Measurements from ENCODE around the gene IRAK2. TPM values are rescaled to one million over a fixed set of nuclear protein-coding genes. Genes with fewer than 3 reads are reported as not detected.

IRAK2 gene
- total RNA-seq, 1 experiment from 2014 or later = 4.2 TPM

DNA sequence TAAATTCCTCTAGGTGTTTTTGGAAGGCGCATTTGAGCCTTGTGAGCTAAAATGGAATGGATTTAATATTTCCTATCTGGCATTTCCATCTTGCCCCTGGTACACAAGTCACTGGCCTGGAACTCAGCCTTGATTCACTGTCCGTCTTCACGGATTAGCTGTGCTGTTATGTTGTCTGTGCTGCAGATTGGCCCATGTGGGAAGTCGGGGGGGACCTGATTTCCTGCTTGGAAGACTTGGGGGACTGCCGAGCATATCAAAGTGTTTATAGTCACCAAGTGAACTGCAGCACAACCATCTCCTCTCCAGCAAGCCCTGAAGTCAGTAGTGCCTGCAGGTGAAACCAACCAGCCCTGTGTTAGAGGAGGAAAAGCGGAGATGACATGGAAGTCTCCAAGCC, 115.9 kb downstream of the IRAK2 start:
- no peaks in the 10 kb centered on the region for H3K4me1 Mint-ChIP-seq (ENCODE audit: low read depth, unreplicated experiment)
- DNase-seq = no peak
- Histone ChIP-seq H3K9me3 (no peaks in the 10 kb centered on the region), H3K36me3 (ENCODE audit: control insufficient read depth, insufficient read depth, low read length) (peaks cover 7% of the 10 kb centered on the region), H3K27me3 (replicated peaks; ENCODE audit: control insufficient read depth, insufficient read depth, low read length) (no peaks in the 10 kb centered on the region), H3K4me1 (no peaks in the 10 kb centered on the region), H3K4me3 (ENCODE audit: low read depth, low read length) (no peak overlapping the region)
- intact Hi-C loops (cut with micrococcal nuclease; ENCODE audit: unreplicated experiment) = loop anchor here (10.0 kb wide), 1 partner anchor 116 kb away; the partner anchor contains the start of gene IRAK2
- BruUV-seq (replicated peaks) = no TSS peak
- H3K36me3 Mint-ChIP-seq (ENCODE audit: insufficient read depth, unreplicated experiment) = peaks cover 61% of the 10 kb centered on the region
- H3K27ac Mint-ChIP-seq (ENCODE audit: unreplicated experiment) = no peak overlapping the region
- H3K27me3 Mint-ChIP-seq (ENCODE audit: insufficient read depth, unreplicated experiment) = no peaks in the 10 kb centered on the region
- POLR2A ChIA-PET = no interaction called here
- H3K4me3 Mint-ChIP-seq (ENCODE audit: unreplicated experiment) = no peak overlapping the region
- H3K9me3 Mint-ChIP-seq (ENCODE audit: unreplicated experiment) = no peaks in the 10 kb centered on the region
- TF ChIP-seq, protein P1, sequence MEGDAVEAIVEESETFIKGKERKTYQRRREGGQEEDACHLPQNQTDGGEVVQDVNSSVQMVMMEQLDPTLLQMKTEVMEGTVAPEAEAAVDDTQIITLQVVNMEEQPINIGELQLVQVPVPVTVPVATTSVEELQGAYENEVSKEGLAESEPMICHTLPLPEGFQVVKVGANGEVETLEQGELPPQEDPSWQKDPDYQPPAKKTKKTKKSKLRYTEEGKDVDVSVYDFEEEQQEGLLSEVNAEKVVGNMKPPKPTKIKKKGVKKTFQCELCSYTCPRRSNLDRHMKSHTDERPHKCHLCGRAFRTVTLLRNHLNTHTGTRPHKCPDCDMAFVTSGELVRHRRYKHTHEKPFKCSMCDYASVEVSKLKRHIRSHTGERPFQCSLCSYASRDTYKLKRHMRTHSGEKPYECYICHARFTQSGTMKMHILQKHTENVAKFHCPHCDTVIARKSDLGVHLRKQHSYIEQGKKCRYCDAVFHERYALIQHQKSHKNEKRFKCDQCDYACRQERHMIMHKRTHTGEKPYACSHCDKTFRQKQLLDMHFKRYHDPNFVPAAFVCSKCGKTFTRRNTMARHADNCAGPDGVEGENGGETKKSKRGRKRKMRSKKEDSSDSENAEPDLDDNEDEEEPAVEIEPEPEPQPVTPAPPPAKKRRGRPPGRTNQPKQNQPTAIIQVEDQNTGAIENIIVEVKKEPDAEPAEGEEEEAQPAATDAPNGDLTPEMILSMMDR (IDR thresholded peaks at IDR 0.05; ENCODE audit: insufficient read depth in 1 of 2, low read depth in 1 of 2, low read length in 1 of 2, severe bottlenecking in 1 of 2, unreplicated experiment in 1 of 2) = no peak
- CTCF ChIA-PET = interaction anchor here (1.3 kb wide), 1 partner anchor 17 kb away, joined by 4 read pairs; no protein-coding TSS in a partner anchor

DNA sequence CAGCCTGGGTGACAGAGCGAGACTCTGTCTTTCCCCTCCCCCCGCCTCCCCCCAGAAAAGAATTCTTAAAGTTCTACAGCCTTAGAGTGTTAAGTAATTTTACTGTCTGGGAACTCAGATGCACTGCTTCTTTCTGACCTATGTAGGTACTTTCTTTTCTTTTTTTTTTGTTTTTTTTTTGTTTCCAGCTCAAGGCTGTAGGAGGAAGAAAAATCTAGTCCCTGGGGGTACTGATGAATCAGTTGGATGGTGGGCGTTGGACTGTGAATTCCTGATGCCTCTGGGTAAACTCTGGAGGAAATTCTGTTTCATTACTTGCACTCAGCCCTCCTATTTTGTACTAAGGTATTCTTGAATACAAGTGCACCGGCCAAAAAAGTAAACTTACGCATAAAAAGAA, 117.2 kb downstream of the IRAK2 start:
- BruUV-seq (replicated peaks) = no TSS peak

DNA sequence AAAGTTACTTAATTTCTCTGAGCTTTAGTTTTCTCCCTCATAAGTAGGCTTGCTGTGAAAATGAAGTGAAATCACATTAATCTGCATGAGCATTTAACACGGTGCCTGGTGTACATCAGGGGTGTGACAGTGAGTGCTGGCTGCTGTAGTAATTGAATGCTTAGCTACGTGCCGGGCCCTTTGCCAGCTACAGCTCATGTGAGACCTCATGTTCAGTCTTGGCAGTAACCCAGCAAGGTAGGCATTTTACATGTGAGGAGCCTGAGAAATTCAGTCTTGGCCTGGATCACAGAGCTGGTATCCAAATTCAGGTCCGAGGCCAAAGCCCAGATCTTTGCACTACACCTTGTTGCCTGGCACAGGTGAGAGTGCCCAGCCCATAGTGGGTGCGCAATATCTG, 118.9 kb downstream of the IRAK2 start:
- H3K36me3 Mint-ChIP-seq (ENCODE audit: insufficient read depth, unreplicated experiment) = peaks cover 47% of the 10 kb centered on the region
- DNase-seq = no peak
- no peak overlapping the region for H3K4me3 Mint-ChIP-seq (ENCODE audit: unreplicated experiment)
- intact Hi-C loops (cut with micrococcal nuclease; ENCODE audit: unreplicated experiment) = loop anchor here (10.0 kb wide), 1 partner anchor 119 kb away; the partner anchor contains the start of gene IRAK2
- Histone ChIP-seq H3K4me3 (ENCODE audit: low read depth, low read length) (no peak overlapping the region), H3K27me3 (replicated peaks; ENCODE audit: control insufficient read depth, insufficient read depth, low read length) (no peaks in the 10 kb centered on the region), H3K9me3 (no peaks in the 10 kb centered on the region), H3K4me1 (no peaks in the 10 kb centered on the region), H3K36me3 (ENCODE audit: control insufficient read depth, insufficient read depth, low read length) (peaks cover 4% of the 10 kb centered on the region; the same call in 1 of the 2 replicates)
- BruUV-seq (replicated peaks) = no TSS peak
- no peaks in the 10 kb centered on the region for H3K27me3 Mint-ChIP-seq (ENCODE audit: insufficient read depth, unreplicated experiment)
- ChIA-PET POLR2A (no interaction called here), CTCF (no interaction called here)
- H3K4me1 Mint-ChIP-seq (ENCODE audit: low read depth, unreplicated experiment) = no peaks in the 10 kb centered on the region
- no peaks in the 10 kb centered on the region for H3K9me3 Mint-ChIP-seq (ENCODE audit: unreplicated experiment)
- no peak overlapping the region for H3K27ac Mint-ChIP-seq (ENCODE audit: unreplicated experiment)
- TF ChIP-seq, protein P1 (IDR thresholded peaks at IDR 0.05; ENCODE audit: insufficient read depth in 1 of 2, low read depth in 1 of 2, low read length in 1 of 2, severe bottlenecking in 1 of 2, unreplicated experiment in 1 of 2) = no peak

More for the DNA sequence above, 117.2 kb downstream of the IRAK2 start:
- TF ChIP-seq, protein P1 (IDR thresholded peaks at IDR 0.05; ENCODE audit: insufficient read depth in 1 of 2, low read depth in 1 of 2, low read length in 1 of 2, severe bottlenecking in 1 of 2, unreplicated experiment in 1 of 2) = no peak
- Histone ChIP-seq H3K4me1 (no peaks in the 10 kb centered on the region), H3K9me3 (no peaks in the 10 kb centered on the region), H3K4me3 (ENCODE audit: low read depth, low read length) (no peak overlapping the region), H3K36me3 (ENCODE audit: control insufficient read depth, insufficient read depth, low read length) (peaks cover 6% of the 10 kb centered on the region), H3K27me3 (replicated peaks; ENCODE audit: control insufficient read depth, insufficient read depth, low read length) (no peaks in the 10 kb centered on the region)
- no peak overlapping the region for H3K4me3 Mint-ChIP-seq (ENCODE audit: unreplicated experiment)
- peaks cover 54% of the 10 kb centered on the region for H3K36me3 Mint-ChIP-seq (ENCODE audit: insufficient read depth, unreplicated experiment)
- CTCF ChIA-PET = no interaction called here
- POLR2A ChIA-PET = no interaction called here
- intact Hi-C loops (cut with micrococcal nuclease; ENCODE audit: unreplicated experiment) = loop anchor here (10.0 kb wide), 1 partner anchor 117 kb away; the partner anchor contains the start of gene IRAK2
- no peaks in the 10 kb centered on the region for H3K4me1 Mint-ChIP-seq (ENCODE audit: low read depth, unreplicated experiment)
- H3K27ac Mint-ChIP-seq (ENCODE audit: unreplicated experiment) = no peak overlapping the region
- no peaks in the 10 kb centered on the region for H3K27me3 Mint-ChIP-seq (ENCODE audit: insufficient read depth, unreplicated experiment)
- DNase-seq = no peak
- no peaks in the 10 kb centered on the region for H3K9me3 Mint-ChIP-seq (ENCODE audit: unreplicated experiment)

Data from Caco-2 (cell line).